Activated naive CD4-positive, alpha-beta T cell treated with anti-CD3 and anti-CD28 coated beads, Interleukin-2, amount 50 U/mL, for 24 hours (primary cell): ENCODE data around the gene TRIM58.

Experiments
- H3K27ac Mint-ChIP-seq: one replicate; pipeline ENCODE4 v1.8.0; 2021; ENCODE audit warnings: mild to moderate bottlenecking, mixed read lengths
- H3K27me3 Mint-ChIP-seq: one replicate; pipeline ENCODE4 v1.8.0; 2021; ENCODE audit warnings: mixed read lengths
- H3K36me3 Mint-ChIP-seq: one replicate; pipeline ENCODE4 v1.8.0; 2021; ENCODE audit warnings: mixed read lengths
- H3K4me1 Mint-ChIP-seq: one replicate; pipeline ENCODE4 v1.8.0; 2021; ENCODE audit warnings: mixed read lengths
- H3K4me3 Mint-ChIP-seq: one replicate; pipeline ENCODE4 v1.8.0; 2021; ENCODE audit warnings: mild to moderate bottlenecking, mixed read lengths
- H3K9me3 Mint-ChIP-seq: one replicate; pipeline ENCODE4 v1.8.0; 2021; ENCODE audit warnings: mixed read lengths

TRIM58 gene

DNA sequence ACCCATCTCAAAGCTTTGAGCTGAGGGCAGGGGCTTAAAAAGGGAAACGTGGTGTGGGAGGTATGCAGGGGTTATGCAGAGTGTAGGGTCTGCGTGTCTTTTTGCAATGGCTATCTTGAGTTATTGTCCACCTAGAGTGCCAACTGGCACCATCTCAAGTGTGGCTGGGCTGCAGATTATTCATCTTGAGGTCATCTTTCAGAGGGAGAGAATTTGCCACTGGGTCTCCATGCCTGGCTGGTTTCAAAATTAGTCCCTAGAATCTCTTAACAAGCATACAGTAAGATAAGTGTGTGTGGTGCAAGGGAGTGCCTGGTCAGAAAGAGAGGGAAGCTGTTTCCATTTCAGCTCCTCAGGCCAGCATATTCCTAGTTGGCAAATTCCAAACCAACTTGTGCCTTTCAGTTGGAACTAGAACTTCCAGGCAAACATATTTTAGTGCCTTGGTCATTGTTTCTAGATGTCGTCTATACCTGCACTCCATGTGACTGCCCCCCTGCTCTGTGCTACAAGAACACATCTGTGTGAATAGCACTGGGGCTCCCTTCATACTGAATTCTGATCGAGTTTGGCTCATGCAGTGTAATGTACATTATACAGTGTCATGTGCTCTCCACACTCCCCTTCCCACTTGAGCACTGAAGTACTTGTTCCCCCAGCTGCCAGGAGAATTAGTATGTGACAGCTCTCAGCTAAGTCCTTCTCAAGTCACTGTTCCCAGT, 58.1 kb downstream of the TRIM58 start:
- H3K4me1 Mint-ChIP-seq: no peaks in the 10 kb centered on the region
- H3K4me3 Mint-ChIP-seq: no peak overlapping the region
- H3K27me3 Mint-ChIP-seq: peaks cover 6% of the 10 kb centered on the region
- H3K27ac Mint-ChIP-seq: no peak overlapping the region
- H3K36me3 Mint-ChIP-seq: no peaks in the 10 kb centered on the region
- no peaks in the 10 kb centered on the region for H3K9me3 Mint-ChIP-seq

DNA sequence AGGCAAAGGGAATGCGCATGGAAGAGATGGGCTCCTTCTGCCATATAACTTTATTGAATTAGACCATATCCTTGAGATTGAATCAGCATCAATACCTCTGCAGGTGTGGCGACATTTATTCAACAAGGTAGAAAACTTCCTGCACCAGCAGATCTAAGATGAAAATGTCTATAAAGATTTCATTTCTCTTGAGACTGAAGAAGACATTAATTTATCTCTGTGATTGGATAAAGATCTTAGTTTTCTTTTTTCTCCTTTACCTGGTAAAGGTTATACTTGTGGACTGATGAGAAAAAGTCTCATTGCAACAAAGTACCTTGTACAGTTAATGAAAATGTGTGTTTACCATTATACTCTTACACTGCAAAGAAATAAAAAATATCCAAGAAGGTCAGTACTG, 63.0 kb downstream of the TRIM58 start, which contains the start of gene OR2T8:
Gene OR2T8 (plus strand): TSS at position 301 of the 400 bp plus-strand sequence. CDS start 766 bp downstream, outside the sequence.
- no peaks in the 10 kb centered on the region for H3K4me1 Mint-ChIP-seq
- no peaks in the 10 kb centered on the region for H3K36me3 Mint-ChIP-seq
- peaks cover 3% of the 10 kb centered on the region for H3K27me3 Mint-ChIP-seq
- H3K4me3 Mint-ChIP-seq: no peak within 1 kb of the TSS
- H3K9me3 Mint-ChIP-seq: no peaks in the 10 kb centered on the region
- H3K27ac Mint-ChIP-seq: no peak within 1 kb of the TSS

DNA sequence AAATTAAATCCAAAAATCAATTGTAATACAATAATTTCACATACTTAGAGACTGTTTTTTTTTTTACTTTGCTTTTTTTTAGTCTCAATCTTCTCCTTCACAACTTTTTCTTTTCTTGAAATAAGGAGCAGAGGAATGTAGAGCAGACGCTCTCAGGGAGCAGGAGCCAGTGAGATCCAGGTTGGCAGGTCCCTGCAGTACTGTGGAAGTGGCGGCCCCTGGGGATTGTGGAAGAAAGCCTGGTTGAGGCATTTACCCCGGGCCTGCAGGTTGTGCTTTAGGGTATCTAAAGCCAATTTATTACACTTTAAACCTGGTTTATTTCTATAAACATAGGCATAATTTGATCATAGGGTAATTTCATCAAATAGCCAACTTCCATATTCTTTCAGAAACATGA, 67.0 kb downstream of the TRIM58 start:
- H3K9me3 Mint-ChIP-seq: no peaks in the 10 kb centered on the region
- no peak overlapping the region for H3K4me3 Mint-ChIP-seq

DNA sequence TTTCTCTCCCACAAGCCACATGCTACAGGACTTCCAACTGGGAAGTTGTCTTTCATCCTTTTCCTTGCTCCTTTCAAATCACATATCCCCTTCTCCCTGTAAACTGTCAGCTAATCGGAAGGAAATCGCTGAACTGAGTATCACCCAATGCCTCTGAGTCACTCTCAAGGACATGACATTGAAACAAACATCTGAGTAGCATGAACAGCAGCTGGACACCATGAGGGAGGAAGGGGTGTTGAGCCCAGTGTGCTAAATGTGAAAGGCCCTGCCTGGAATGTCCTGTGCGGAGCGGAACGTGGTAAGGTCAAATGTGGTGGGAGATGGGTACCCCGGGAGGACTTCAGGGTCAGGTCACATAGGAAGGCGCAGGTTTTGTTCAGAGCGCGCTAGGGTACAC, 67.9 kb downstream of the TRIM58 start, which contains the start of gene OR2AJ1:
Gene OR2AJ1 (plus strand): TSS at position 22 of the 400 bp plus-strand sequence. CDS start 8,880 bp downstream, outside the sequence.
- Mint-ChIP-seq H3K4me3 (no peak within 1 kb of the TSS), H3K27ac (no peak within 1 kb of the TSS), H3K4me1 (no peaks in the 10 kb centered on the region), H3K27me3 (peaks cover under 1% of the 10 kb centered on the region), H3K9me3 (no peaks in the 10 kb centered on the region), H3K36me3 (no peaks in the 10 kb centered on the region)

More for the DNA sequence above, 67.0 kb downstream of the TRIM58 start:
- no peaks in the 10 kb centered on the region for H3K36me3 Mint-ChIP-seq
- H3K4me1 Mint-ChIP-seq: no peaks in the 10 kb centered on the region
- no peak overlapping the region for H3K27ac Mint-ChIP-seq
- no peaks in the 10 kb centered on the region for H3K27me3 Mint-ChIP-seq
